SK-N-SH (cell line): Measurements from ENCODE around the gene EEF2K. TPM values are rescaled to one million over a fixed set of nuclear protein-coding genes. Genes with fewer than 3 reads are reported as not detected.
A peak's percentile ranks its signal among the peaks of the same experiment; 100 is the strongest.

ENCODE experiments used
- CTCF ChIA-PET: fragments of 300-600, 350-600 bp; formaldehyde crosslinking; extraction: SDS; loops from one replicate; lab custom pipeline; 2021; lab: Yijun Ruan, JAX
- POLR2A ChIA-PET: fragments of 350-600 bp; sonication (Branson Sonifier 250); formaldehyde crosslinking; extraction: SDS; loops from one replicate; lab custom pipeline; 2020; ENCODE audit warnings: antibody characterized with exemption, inconsistent platforms; lab: Yijun Ruan, JAX
- DNase-seq: peaks from one replicate; pipeline ENCODE4 v3.0.0; 2012
- H2AFZ ChIP-seq: fragments of 200-600 bp; sonication (generic); 2 replicates; pipeline ENCODE4 v1.8.1; 2016; ENCODE audit warnings: antibody characterized with exemption, mild to moderate bottlenecking, low read depth
- H3F3A ChIP-seq: fragments of 200-600 bp; sonication (generic); replicated peaks from 2 replicates; pipeline ENCODE3; 2016; ENCODE audit warnings: antibody characterized with exemption, mild to moderate bottlenecking; ENCODE audit not compliant: insufficient read depth
- H3K27ac ChIP-seq, 2 experiments: fragments of 200-500 bp in 1 of 2; fragments of 200-600 bp in 1 of 2; sonication (Bioruptor generic) in 1 of 2; sonication (generic), shearing (Covaris generic) in 1 of 2; 2 replicates each; pipeline versions ENCODE4 v1.5.1 to v1.6.1; 2014 to 2016; ENCODE audit warnings: low read depth in 2 of 2, inconsistent platforms in 1 of 2, low read length in 1 of 2, mild to moderate bottlenecking in 1 of 2, mixed read lengths in 1 of 2
- H3K27me3 ChIP-seq: fragments of 200-600 bp; sonication (generic), shearing (Covaris generic); 2 replicates; pipeline ENCODE4 v1.6.1; 2016; ENCODE audit warnings: mixed run types; ENCODE audit not compliant: insufficient read depth
- H3K36me3 ChIP-seq, 2 experiments: fragments of 200-500 bp in 1 of 2; fragments of 200-600 bp in 1 of 2; sonication (Bioruptor generic) in 1 of 2; sonication (generic) in 1 of 2; replicated peaks in 1 of 2; 2 replicates each; pipeline versions ENCODE3 to v1.5.1; 2014 to 2016; ENCODE audit warnings: low read length in 1 of 2, mild to moderate bottlenecking in 1 of 2; ENCODE audit not compliant: insufficient read depth in 2 of 2, control insufficient read depth in 1 of 2
- H3K4me1 ChIP-seq, 2 experiments: fragments of 200-500 bp in 1 of 2; fragments of 200-600 bp in 1 of 2; sonication (Bioruptor generic) in 1 of 2; sonication (generic), shearing (Covaris generic) in 1 of 2; 2 replicates each; pipeline versions ENCODE4 v1.5.1 to v1.6.1; 2014 to 2016; ENCODE audit warnings: low read depth in 1 of 2, low read length in 1 of 2, mixed run types in 1 of 2; ENCODE audit not compliant: insufficient read depth in 2 of 2, control insufficient read depth in 1 of 2
- H3K4me2 ChIP-seq: fragments of 200-600 bp; sonication (generic), shearing (Covaris generic); 2 replicates; pipeline ENCODE4 v1.6.1; 2017; ENCODE audit warnings: mixed run types
- H3K4me3 ChIP-seq, 2 experiments: fragments of 200-500 bp in 1 of 2; fragments of 200-600 bp in 1 of 2; sonication (Bioruptor generic) in 1 of 2; sonication (generic), shearing (Covaris generic) in 1 of 2; 2 replicates each; pipeline versions ENCODE4 v1.5.1 to v1.8.1; 2014 to 2016; ENCODE audit warnings: low read depth in 2 of 2, inconsistent platforms in 1 of 2, low read length in 1 of 2, mild to moderate bottlenecking in 1 of 2, mixed read lengths in 1 of 2, moderate library complexity in 1 of 2
- H3K79me2 ChIP-seq: fragments of 200-600 bp; sonication (generic); 2 replicates; pipeline ENCODE4 v1.8.1; 2017; ENCODE audit warnings: mild to moderate bottlenecking; ENCODE audit not compliant: insufficient read depth
- H3K9ac ChIP-seq: fragments of 200-600 bp; sonication (generic); 2 replicates; pipeline ENCODE4 v1.6.1; 2017; ENCODE audit warnings: mixed run types
- H3K9me2 ChIP-seq: fragments of 200-600 bp; sonication (generic); 2 replicates; pipeline ENCODE4 v1.6.1; 2017; ENCODE audit warnings: mixed run types
- H3K9me3 ChIP-seq: fragments of 200-600 bp; sonication (generic); 2 replicates; pipeline ENCODE4 v1.6.1; 2017; ENCODE audit warnings: mixed run types, mild to moderate bottlenecking, moderate library complexity
- H4K20me1 ChIP-seq: fragments of 200-600 bp; sonication (generic); 2 replicates; pipeline ENCODE4 v1.6.1; 2017; ENCODE audit warnings: mild to moderate bottlenecking, mixed run types; ENCODE audit not compliant: insufficient read depth
- CHD2 ChIP-seq: fragments of 150-350 bp; IDR thresholded peaks from 2 replicates; pipeline ENCODE4 v1.6.1; 2018; ENCODE audit warnings: low read length; ENCODE audit not compliant: partially characterized antibody
- ELF1 ChIP-seq: IDR thresholded peaks from 2 replicates; pipeline ENCODE4 v1.4.0; 2012
- EP300 ChIP-seq, 2 experiments: IDR thresholded peaks; 2 replicates each; pipeline versions ENCODE4 v1.4.0 to v1.6.1; 2012; ENCODE audit warnings: borderline replicate concordance in 1 of 2, low read depth in 1 of 2, low read length in 1 of 2
- FOSL2 ChIP-seq: IDR thresholded peaks from 2 replicates; pipeline ENCODE4 v1.4.0; 2012; ENCODE audit warnings: low read depth, mild to moderate bottlenecking, moderate library complexity, borderline replicate concordance
- FOXJ3 ChIP-seq: sonication (generic); formaldehyde crosslinking; IDR thresholded peaks from 2 replicates; pipeline ENCODE4 v1.5.1; 2020; ENCODE audit warnings: mild to moderate bottlenecking, missing genetic modification reagents
- FOXM1 ChIP-seq: IDR thresholded peaks from 2 replicates; pipeline ENCODE4 v1.4.0; 2012; ENCODE audit warnings: low read depth, mild to moderate bottlenecking
- JUND ChIP-seq: IDR thresholded peaks from 2 replicates; pipeline ENCODE4 v1.4.0; 2012
- MXI1 ChIP-seq: IDR thresholded peaks from 2 replicates; pipeline ENCODE4 v1.6.1; 2012; ENCODE audit warnings: mild to moderate bottlenecking, low read depth, low read length, improper control_type of control experiment
- NRF1 ChIP-seq: IDR thresholded peaks from 2 replicates; pipeline ENCODE4 v1.6.1; 2012; ENCODE audit warnings: low read depth, mild to moderate bottlenecking, low read length
- POLR2AphosphoS5 ChIP-seq: IDR thresholded peaks from 2 replicates; pipeline ENCODE4 v1.6.1; 2012; ENCODE audit warnings: low read depth, low read length
- RAD21 ChIP-seq: IDR thresholded peaks from 2 replicates; pipeline ENCODE4 v1.6.1; 2012; ENCODE audit warnings: mild to moderate bottlenecking, low read length
- RFX5 ChIP-seq: IDR thresholded peaks from 2 replicates; pipeline ENCODE4 v1.6.1; 2012; ENCODE audit warnings: mild to moderate bottlenecking, improper control_type of control experiment, low read length
- RXRA ChIP-seq: IDR thresholded peaks from 2 replicates; pipeline ENCODE4 v1.4.0; 2012; ENCODE audit warnings: low read depth, mild to moderate bottlenecking, borderline replicate concordance
- SMC3 ChIP-seq: IDR thresholded peaks from 2 replicates; pipeline ENCODE4 v1.6.1; 2012; ENCODE audit warnings: low read depth, low read length, improper control_type of control experiment
- TEAD4 ChIP-seq: IDR thresholded peaks from 2 replicates; pipeline ENCODE4 v1.4.0; 2012; ENCODE audit warnings: mild to moderate bottlenecking, borderline replicate concordance; ENCODE audit not compliant: insufficient read depth
- WGBS: methylation state at CpG from one replicate; pipeline ENCODE4 v1.1.6; 2017; ENCODE audit warnings: low lambda C conversion rate; 5-methylcytosine and 5-hydroxymethylcytosine counted together
- polyA plus RNA-seq, 3 experiments: library from polyadenylated mRNA; depleted of rRNA; stranded (reverse); fragments of >200 nt; gene quantifications; 2 replicates each; pipeline ENCODE4 v1.2.3, GENCODE V29; 2012
- TF ChIP-seq, protein P1 (sequence below): IDR thresholded peaks from 2 replicates; pipeline ENCODE4 v1.4.0; 2012; ENCODE audit warnings: low read depth, borderline replicate concordance
- TF ChIP-seq, protein P2 (sequence below): IDR thresholded peaks from 2 replicates; pipeline ENCODE4 v1.4.0; 2012; ENCODE audit warnings: low read depth, borderline replicate concordance
- TF ChIP-seq, protein P3 (sequence below): IDR thresholded peaks from 2 replicates; pipeline ENCODE4 v1.4.0; 2012; ENCODE audit warnings: low read depth
- TF ChIP-seq, protein P4 (sequence below): fragments of 200-600 bp; sonication (generic); IDR thresholded peaks from 2 replicates; pipeline ENCODE4 v1.6.1; 2017; ENCODE audit warnings: antibody characterized with exemption, mild to moderate bottlenecking, moderate library complexity

Gene EEF2K
- polyA plus RNA-seq, 1 of the 3 experiments (the other 2 are of a cell fraction) = 8.0 TPM

DNA sequence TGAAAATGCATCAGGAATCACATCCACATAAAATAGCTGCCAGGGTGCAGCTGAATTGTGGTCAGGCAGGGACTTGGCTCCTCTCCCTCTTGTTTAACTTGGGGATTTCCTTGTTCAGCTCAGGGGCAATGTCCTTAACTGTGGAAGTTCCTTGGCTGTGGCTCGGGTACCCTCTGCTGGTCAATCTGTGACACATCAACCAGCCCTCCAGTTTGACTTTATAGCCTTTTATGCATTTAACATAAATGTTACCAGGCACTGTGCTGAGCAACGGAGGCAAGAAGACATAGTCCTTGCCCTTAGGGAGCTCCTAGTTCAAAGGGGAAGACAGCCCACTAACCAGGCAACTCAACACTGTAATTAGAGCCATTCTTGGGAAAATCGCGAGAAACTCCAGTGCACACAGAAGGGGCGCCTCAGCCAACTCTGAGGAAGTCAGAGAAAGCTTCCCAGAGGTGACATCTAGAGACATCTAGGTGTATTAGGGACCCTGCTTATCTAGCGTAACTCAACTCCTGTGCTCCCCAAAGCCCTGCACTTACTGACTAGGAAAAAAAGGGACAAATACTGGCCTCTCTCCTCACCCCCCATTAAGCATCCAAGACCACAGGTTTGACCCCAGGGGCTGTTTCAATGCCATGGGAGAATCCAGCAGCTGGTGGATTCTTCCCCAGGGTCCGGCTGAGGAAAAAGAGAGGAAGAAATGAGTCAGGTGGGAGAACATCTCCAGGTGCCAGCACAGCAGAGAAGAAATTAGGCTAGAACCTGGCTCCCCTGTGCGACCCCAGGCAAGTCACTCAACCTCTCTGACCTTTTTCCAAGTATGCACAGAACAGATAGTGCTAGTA lies 17.3 kb upstream of the EEF2K start:
- Histone ChIP-seq H3K4me3 (no peak overlapping the region; a peak in 1 of 4 replicates), H3K4me1 (peaks cover 3 to 22% of the 10 kb centered on the region in 2 experiments; a peak in 2 of 4 replicates), H3K4me2 (no peak overlapping the region), H4K20me1 (no peaks in the 10 kb centered on the region), H3K36me3 (no peaks in the 10 kb centered on the region), H3F3A (peaks cover 6% of the 10 kb centered on the region), H3K9me3 (no peaks in the 10 kb centered on the region), H3K9me2 (no peaks in the 10 kb centered on the region), H3K27me3 (no peaks in the 10 kb centered on the region), H2AFZ (no peak overlapping the region), H3K79me2 (no peaks in the 10 kb centered on the region), H3K27ac (peak overlapping the region in 1 of 2 experiments; percentile 72; a peak in 2 of 4 replicates), H3K9ac (no peak overlapping the region)
- ChIA-PET POLR2A (interaction anchor here (0.7 to 1.3 kb wide), 4 partner anchors 181 to 238 kb away, joined by 3 read pairs; partner anchors contain the start of genes MOSMO and UQCRC2), CTCF (interaction anchor here (0.5 to 5.2 kb wide), 61 partner anchors 8 to 532 kb away, joined by 3 to 74 read pairs (median 4); partner anchors contain the start of genes MOSMO, PDZD9, POLR3E and UQCRC2)
- 0 out of 2 replicates have a peak, but pooled peaks have one; percentile 31 for TF ChIP-seq RFX5
- TF ChIP-seq FOSL2 = no peak
- no peak for TF ChIP-seq POLR2AphosphoS5
- 0 out of 4 replicates have a peak, but pooled peaks of 1 of the 2 experiments have one; percentile 9 for TF ChIP-seq EP300 (IDR thresholded peaks at IDR 0.05; ENCODE audit: borderline replicate concordance in 1 of 2, low read depth in 1 of 2, low read length in 1 of 2)
- no peak for TF ChIP-seq ELF1
- TF ChIP-seq SMC3 = peak; percentile 85
- TF ChIP-seq MXI1 = peak; percentile 36; the same call in 1 of the 2 replicates
- TF ChIP-seq, protein P1, sequence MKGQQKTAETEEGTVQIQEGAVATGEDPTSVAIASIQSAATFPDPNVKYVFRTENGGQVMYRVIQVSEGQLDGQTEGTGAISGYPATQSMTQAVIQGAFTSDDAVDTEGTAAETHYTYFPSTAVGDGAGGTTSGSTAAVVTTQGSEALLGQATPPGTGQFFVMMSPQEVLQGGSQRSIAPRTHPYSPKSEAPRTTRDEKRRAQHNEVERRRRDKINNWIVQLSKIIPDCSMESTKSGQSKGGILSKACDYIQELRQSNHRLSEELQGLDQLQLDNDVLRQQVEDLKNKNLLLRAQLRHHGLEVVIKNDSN = no peak
- TF ChIP-seq, protein P2, sequence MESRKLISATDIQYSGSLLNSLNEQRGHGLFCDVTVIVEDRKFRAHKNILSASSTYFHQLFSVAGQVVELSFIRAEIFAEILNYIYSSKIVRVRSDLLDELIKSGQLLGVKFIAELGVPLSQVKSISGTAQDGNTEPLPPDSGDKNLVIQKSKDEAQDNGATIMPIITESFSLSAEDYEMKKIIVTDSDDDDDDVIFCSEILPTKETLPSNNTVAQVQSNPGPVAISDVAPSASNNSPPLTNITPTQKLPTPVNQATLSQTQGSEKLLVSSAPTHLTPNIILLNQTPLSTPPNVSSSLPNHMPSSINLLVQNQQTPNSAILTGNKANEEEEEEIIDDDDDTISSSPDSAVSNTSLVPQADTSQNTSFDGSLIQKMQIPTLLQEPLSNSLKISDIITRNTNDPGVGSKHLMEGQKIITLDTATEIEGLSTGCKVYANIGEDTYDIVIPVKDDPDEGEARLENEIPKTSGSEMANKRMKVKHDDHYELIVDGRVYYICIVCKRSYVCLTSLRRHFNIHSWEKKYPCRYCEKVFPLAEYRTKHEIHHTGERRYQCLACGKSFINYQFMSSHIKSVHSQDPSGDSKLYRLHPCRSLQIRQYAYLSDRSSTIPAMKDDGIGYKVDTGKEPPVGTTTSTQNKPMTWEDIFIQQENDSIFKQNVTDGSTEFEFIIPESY = no peak
- no peak for TF ChIP-seq JUND
- TF ChIP-seq TEAD4 = no peak
- TF ChIP-seq, protein P3, sequence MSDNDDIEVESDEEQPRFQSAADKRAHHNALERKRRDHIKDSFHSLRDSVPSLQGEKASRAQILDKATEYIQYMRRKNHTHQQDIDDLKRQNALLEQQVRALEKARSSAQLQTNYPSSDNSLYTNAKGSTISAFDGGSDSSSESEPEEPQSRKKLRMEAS = no peak
- TF ChIP-seq FOXM1 = no peak
- TF ChIP-seq RAD21 = peak; percentile 97
- no peak for TF ChIP-seq RXRA
- TF ChIP-seq NRF1 = no peak
- no peak for TF ChIP-seq FOXJ3 (CRISPR knock-in tag)
- TF ChIP-seq CHD2 = no peak
- TF ChIP-seq, protein P4, sequence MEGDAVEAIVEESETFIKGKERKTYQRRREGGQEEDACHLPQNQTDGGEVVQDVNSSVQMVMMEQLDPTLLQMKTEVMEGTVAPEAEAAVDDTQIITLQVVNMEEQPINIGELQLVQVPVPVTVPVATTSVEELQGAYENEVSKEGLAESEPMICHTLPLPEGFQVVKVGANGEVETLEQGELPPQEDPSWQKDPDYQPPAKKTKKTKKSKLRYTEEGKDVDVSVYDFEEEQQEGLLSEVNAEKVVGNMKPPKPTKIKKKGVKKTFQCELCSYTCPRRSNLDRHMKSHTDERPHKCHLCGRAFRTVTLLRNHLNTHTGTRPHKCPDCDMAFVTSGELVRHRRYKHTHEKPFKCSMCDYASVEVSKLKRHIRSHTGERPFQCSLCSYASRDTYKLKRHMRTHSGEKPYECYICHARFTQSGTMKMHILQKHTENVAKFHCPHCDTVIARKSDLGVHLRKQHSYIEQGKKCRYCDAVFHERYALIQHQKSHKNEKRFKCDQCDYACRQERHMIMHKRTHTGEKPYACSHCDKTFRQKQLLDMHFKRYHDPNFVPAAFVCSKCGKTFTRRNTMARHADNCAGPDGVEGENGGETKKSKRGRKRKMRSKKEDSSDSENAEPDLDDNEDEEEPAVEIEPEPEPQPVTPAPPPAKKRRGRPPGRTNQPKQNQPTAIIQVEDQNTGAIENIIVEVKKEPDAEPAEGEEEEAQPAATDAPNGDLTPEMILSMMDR = peak; percentile 87
- WGBS = 44% methylated on average over 8 of the region's 8 CpGs
- peak; percentile 73 for DNase-seq
